Hepatocyte (in vitro differentiated cells): ENCODE data around the gene ATP8A2.

Source experiments
- CTCF ChIP-seq: fragments of 200-600 bp; sonication (generic); IDR thresholded peaks from 2 replicates; pipeline ENCODE4 v1.5.1; 2016; ENCODE audit warnings: antibody characterized with exemption, mild to moderate bottlenecking; ENCODE audit not compliant: poor library complexity
- EZH2phosphoT487 ChIP-seq: fragments of 200-600 bp; sonication (generic); IDR thresholded peaks from one replicate; pipeline ENCODE4 v1.6.1; 2018; ENCODE audit warnings: antibody characterized with exemption, mild to moderate bottlenecking, low read depth, moderate library complexity; ENCODE audit not compliant: unreplicated experiment, severe bottlenecking

- TF ChIP-seq CTCF (no peak), EZH2phosphoT487 (no peak)
Observed at GRCh38 chr13:25901460-25902376, 529.9 kb downstream of the ATP8A2 start.
